HG03103 (cell line): ENCODE data around the gene SDC4.

ENCODE experiments used
- ATAC-seq: cut with Tn5 transposase; IDR thresholded peaks from one replicate; pipeline ENCODE4 v1.9.1; 2021; ENCODE audit warnings: low read depth; ENCODE audit not compliant: unreplicated experiment

SDC4 gene

GRCh38 chr20:45322952-45323383 lies 25.3 kb downstream of the SDC4 start:
- ATAC-seq, result no peak

- ATAC-seq, result no peak
Measured at GRCh38 chr20:45320948-45321595, 27.2 kb downstream of the SDC4 start.

- no peak for ATAC-seq
Measured at GRCh38 chr20:45318948-45319347, 29.3 kb downstream of the SDC4 start.

- no peak for ATAC-seq
Measured at GRCh38 chr20:45318386-45318939, 29.8 kb downstream of the SDC4 start.

- no peak for ATAC-seq
Measured at GRCh38 chr20:45317826-45318225, 30.4 kb downstream of the SDC4 start.

- ATAC-seq, result no peak
Measured at GRCh38 chr20:45316150-45317080, 31.8 kb downstream of the SDC4 start.

GRCh38 chr20:45315672-45316071 lies 32.6 kb downstream of the SDC4 start:
- no peak for ATAC-seq

GRCh38 chr20:45313943-45314342 lies 34.3 kb downstream of the SDC4 start:
- no peak for ATAC-seq

GRCh38 chr20:45313065-45313695 lies 35.0 kb downstream of the SDC4 start:
- ATAC-seq, result no peak

GRCh38 chr20:45312241-45312640 lies 36.0 kb downstream of the SDC4 start:
- ATAC-seq, result no peak

GRCh38 chr20:45311589-45312211 lies 36.5 kb downstream of the SDC4 start:
- ATAC-seq, result no peak

GRCh38 chr20:45309075-45309474 lies 39.1 kb downstream of the SDC4 start:
- no peak for ATAC-seq

- ATAC-seq, result no peak
Measured at GRCh38 chr20:45308117-45308778, 40.0 kb downstream of the SDC4 start, which contains the start of gene MATN4. TSS of gene MATN4 (minus strand) at chr20:45308299. CDS start at chr20:45305582, 2,717 bp downstream.

GRCh38 chr20:45307076-45307640 lies 41.1 kb downstream of the SDC4 start:
- no peak for ATAC-seq

GRCh38 chr20:45306431-45306982 lies 41.7 kb downstream of the SDC4 start, which contains the start of gene RBPJL:
TSS of gene RBPJL (plus strand) at chr20:45306840. CDS start at chr20:45306923, 83 bp downstream.
- ATAC-seq, result no peak

- ATAC-seq, result no peak
Measured at GRCh38 chr20:45305262-45305661, 43.0 kb downstream of the SDC4 start.

- ATAC-seq, result no peak
Measured at GRCh38 chr20:45304464-45304999, 43.7 kb downstream of the SDC4 start.

- ATAC-seq, result no peak
Measured at GRCh38 chr20:45303586-45304463, 44.4 kb downstream of the SDC4 start.
